OCI-LY3 (cell line): ENCODE measurements around the gene CCNL1.

ENCODE experiments used
- CTCF ChIP-seq: fragments of 200-600, 300-600 bp; sonication (generic); IDR thresholded peaks from 2 replicates; pipeline ENCODE4 v1.5.1; 2014; ENCODE audit warnings: antibody characterized with exemption, low read length, low read depth
- EZH2phosphoT487 ChIP-seq: fragments of 200-600 bp; shearing (Covaris generic); IDR thresholded peaks from 2 replicates; pipeline ENCODE4 v1.6.1; 2018; ENCODE audit warnings: antibody characterized with exemption, mixed run types, low read depth

GRCh38 chr3:157103280-157103679 lies 56.7 kb downstream of the CCNL1 start:
- TF ChIP-seq CTCF = no peak
- no peak for TF ChIP-seq EZH2phosphoT487
